Stimulated activated CD8-positive, alpha-beta memory T cell treated with anti-CD3 and anti-CD28 coated beads, Interleukin-4, amount 100 ng/mL, for 48 hours (primary cell): ENCODE data around the gene CNPY1.
"Not testable (repeated sequence)": the region's sequence is repeated elsewhere in the genome, so short reads cannot be mapped to it uniquely, and the experiment has no call there.

Experiments
- DNase-seq: peaks from one replicate; pipeline ENCODE4 v3.0.0-alpha.2; 2020

CNPY1 gene

GRCh38 chr7:155546449-155546848 lies at the start of gene CNPY1:
CNPY1 (minus strand) TSS chr7:155546559; CDS start chr7:155545929, 630 bp downstream.
- not testable (repeated sequence) for DNase-seq

- no peak for DNase-seq
These were observed 48.6 kb upstream of the CNPY1 start for GRCh38 chr7:155594961-155595366.

- DNase-seq = no peak
These were observed 47.9 kb upstream of the CNPY1 start for GRCh38 chr7:155594163-155594732.

- DNase-seq = no peak
These were observed 47.3 kb upstream of the CNPY1 start for GRCh38 chr7:155593461-155594162.

- DNase-seq = no peak
These were observed 44.9 kb upstream of the CNPY1 start for GRCh38 chr7:155591055-155591775.

- DNase-seq = no peak
These were observed 44.1 kb upstream of the CNPY1 start for GRCh38 chr7:155590215-155591018.

- no peak for DNase-seq
These were observed 42.9 kb upstream of the CNPY1 start for GRCh38 chr7:155589001-155589980.

- no peak for DNase-seq
These were observed 42.2 kb upstream of the CNPY1 start for GRCh38 chr7:155588468-155588998.

GRCh38 chr7:155587486-155587885 lies 41.1 kb upstream of the CNPY1 start:
- DNase-seq = no peak

GRCh38 chr7:155586843-155587440 lies 40.6 kb upstream of the CNPY1 start:
- no peak for DNase-seq

- DNase-seq = no peak
These were observed 39.6 kb upstream of the CNPY1 start for GRCh38 chr7:155585951-155586350.

- no peak for DNase-seq
These were observed 39.2 kb upstream of the CNPY1 start for GRCh38 chr7:155585532-155585895.

GRCh38 chr7:155584763-155585531 lies 38.6 kb upstream of the CNPY1 start:
- DNase-seq = no peak

- no peak for DNase-seq
These were observed 37.9 kb upstream of the CNPY1 start for GRCh38 chr7:155584261-155584660.

- no peak for DNase-seq
These were observed 37.3 kb upstream of the CNPY1 start for GRCh38 chr7:155583636-155584035.

- DNase-seq = no peak
These were observed 35.6 kb upstream of the CNPY1 start for GRCh38 chr7:155581954-155582353.

GRCh38 chr7:155581107-155581830 lies 34.9 kb upstream of the CNPY1 start:
- no peak for DNase-seq

- peak; percentile 61 for DNase-seq
These were observed 34.0 kb upstream of the CNPY1 start for GRCh38 chr7:155580367-155580766.

- DNase-seq = no peak
These were observed 33.2 kb upstream of the CNPY1 start for GRCh38 chr7:155579565-155579964.

- DNase-seq = no peak
These were observed 31.7 kb upstream of the CNPY1 start for GRCh38 chr7:155578016-155578415.
